ENCODE results near the gene ENPP4. TPM values are rescaled to one million over a fixed set of nuclear protein-coding genes. Genes with fewer than 3 reads are reported as not detected.
"Not testable (repeated sequence)": the region's sequence is repeated elsewhere in the genome, so short reads cannot be mapped to it uniquely, and the experiment has no call there.

Gene ENPP4
- total RNA-seq, 2 donors from 2014 or later, result 21.8 to 32.2 TPM

DNA sequence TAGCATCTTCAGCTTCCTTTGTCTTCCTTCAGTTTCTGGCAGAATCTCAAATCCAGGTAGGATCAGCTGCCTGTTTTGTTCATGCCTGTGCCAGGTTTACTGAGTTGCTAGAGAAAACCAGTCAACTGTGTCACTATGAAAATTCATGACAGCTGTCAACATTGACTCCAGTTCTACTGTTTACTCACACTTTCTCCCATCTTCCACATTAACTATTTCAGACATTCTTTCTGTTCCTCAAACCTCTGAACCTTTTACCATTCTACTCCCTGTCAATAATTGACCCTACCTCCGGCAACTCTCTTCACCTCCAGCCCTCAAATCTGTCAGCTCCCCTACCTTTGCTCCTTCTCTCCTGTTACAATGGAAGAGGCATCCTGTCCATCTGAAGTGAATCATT is 8.5 kb downstream of the ENPP4 start:
- Histone ChIP-seq H3K36me3 (no peaks in the 10 kb centered on the region), H3K27ac (no peak overlapping the region), H3K4me3 (no peak overlapping the region), H3K4me1 (ENCODE audit: control insufficient read depth in 1 of 2, low read depth in 2 of 2) (peaks cover 2 to 6% of the 10 kb centered on the region in 2 donors), H3K9me3 (no peaks in the 10 kb centered on the region), H3K27me3 (replicated peaks; ENCODE audit: insufficient read depth) (no peaks in the 10 kb centered on the region)
- DNase-seq (ENCODE audit: low spot score) (no peak), ATAC-seq (ENCODE audit: insufficient number of reproducible peaks, low FRiP score, low read depth) (no peak)
- TF ChIP-seq, protein P1, sequence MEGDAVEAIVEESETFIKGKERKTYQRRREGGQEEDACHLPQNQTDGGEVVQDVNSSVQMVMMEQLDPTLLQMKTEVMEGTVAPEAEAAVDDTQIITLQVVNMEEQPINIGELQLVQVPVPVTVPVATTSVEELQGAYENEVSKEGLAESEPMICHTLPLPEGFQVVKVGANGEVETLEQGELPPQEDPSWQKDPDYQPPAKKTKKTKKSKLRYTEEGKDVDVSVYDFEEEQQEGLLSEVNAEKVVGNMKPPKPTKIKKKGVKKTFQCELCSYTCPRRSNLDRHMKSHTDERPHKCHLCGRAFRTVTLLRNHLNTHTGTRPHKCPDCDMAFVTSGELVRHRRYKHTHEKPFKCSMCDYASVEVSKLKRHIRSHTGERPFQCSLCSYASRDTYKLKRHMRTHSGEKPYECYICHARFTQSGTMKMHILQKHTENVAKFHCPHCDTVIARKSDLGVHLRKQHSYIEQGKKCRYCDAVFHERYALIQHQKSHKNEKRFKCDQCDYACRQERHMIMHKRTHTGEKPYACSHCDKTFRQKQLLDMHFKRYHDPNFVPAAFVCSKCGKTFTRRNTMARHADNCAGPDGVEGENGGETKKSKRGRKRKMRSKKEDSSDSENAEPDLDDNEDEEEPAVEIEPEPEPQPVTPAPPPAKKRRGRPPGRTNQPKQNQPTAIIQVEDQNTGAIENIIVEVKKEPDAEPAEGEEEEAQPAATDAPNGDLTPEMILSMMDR (IDR thresholded peaks at IDR 0.05), result no peak

DNA sequence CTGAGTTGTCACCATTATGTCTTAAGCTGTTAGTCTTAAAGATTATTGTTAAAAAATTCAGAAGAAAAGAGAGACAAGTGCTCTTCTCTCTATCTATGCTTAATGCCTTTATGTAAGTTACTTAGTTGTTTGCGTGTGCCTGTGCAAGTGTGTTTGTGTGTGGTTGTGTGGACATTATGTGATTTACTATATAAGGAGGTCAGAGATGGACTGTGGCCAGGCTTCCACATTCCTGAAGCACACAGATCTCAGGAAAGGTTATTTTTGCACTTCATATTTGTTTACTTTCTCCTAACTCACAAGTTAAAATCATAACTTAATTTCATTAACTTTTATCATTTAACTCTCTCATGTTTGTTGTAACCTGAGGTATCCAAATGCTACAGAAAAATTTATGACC is 14.5 kb downstream of the ENPP4 start:
- ATAC-seq (ENCODE audit: insufficient number of reproducible peaks, low FRiP score, low read depth), result no peak

DNA sequence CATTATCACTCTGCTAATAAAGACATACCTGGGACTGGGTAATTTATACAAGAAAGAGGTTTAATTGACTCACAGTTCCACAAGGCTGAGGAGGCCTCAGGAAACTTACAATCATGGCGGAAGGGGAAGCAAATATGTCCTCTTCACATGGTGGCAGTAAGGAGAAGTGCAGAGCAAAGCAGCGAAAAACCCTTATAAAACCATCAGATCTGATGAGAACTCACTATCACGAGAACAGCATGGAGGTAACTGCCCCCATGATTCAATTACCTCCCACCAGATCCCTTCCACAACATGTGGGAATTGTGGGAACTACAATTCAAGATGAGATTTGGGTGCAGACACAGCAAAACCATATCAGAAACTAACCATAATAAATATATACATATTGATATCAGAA is 19.3 kb downstream of the ENPP4 start:
- not testable (repeated sequence) for H3K27me3 ChIP-seq (replicated peaks; ENCODE audit: insufficient read depth); DNase-seq (ENCODE audit: low spot score); H3K27ac ChIP-seq; H3K4me1 ChIP-seq (ENCODE audit: control insufficient read depth in 1 of 2, low read depth in 2 of 2); H3K9me3 ChIP-seq; ATAC-seq (ENCODE audit: insufficient number of reproducible peaks, low FRiP score, low read depth); H3K4me3 ChIP-seq; H3K36me3 ChIP-seq

More for the DNA sequence above, 14.5 kb downstream of the ENPP4 start:
- Histone ChIP-seq H3K27ac (no peak overlapping the region), H3K36me3 (no peaks in the 10 kb centered on the region), H3K4me1 (ENCODE audit: control insufficient read depth in 1 of 2, low read depth in 2 of 2) (peaks cover 3 to 8% of the 10 kb centered on the region in 2 donors), H3K4me3 (no peak overlapping the region), H3K9me3 (no peaks in the 10 kb centered on the region), H3K27me3 (replicated peaks; ENCODE audit: insufficient read depth) (no peaks in the 10 kb centered on the region)
- TF ChIP-seq, protein P1 (IDR thresholded peaks at IDR 0.05), result no peak
- no peak for DNase-seq (ENCODE audit: low spot score)

DNA sequence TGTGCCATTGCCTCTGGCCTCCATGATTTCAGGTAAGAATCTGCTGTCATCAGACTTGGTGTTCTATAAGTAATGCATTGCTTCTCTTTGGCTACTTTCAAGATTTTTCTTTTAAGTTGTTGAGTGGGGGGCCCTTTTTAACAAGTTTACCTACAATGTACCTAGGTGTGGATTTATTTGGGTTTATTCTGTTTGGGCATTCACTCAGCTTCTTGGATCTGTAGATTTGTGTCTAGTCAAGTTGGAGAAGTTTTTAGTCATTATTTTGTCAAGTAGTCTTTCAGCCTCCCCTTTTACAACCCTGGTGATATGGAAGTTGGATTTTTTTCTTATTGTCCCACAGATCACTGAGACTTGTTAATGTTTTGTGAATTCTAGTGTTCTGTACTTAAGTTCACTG is 26.9 kb downstream of the ENPP4 start:
- DNase-seq (ENCODE audit: low spot score), result no peak
- TF ChIP-seq, protein P1 (IDR thresholded peaks at IDR 0.05), result no peak
- no peaks in the 10 kb centered on the region for H3K9me3 ChIP-seq
- no peaks in the 10 kb centered on the region for H3K27me3 ChIP-seq (replicated peaks; ENCODE audit: insufficient read depth)
- H3K36me3 ChIP-seq, result no peaks in the 10 kb centered on the region
- H3K4me3 ChIP-seq, result no peak overlapping the region
- ATAC-seq (ENCODE audit: insufficient number of reproducible peaks, low FRiP score, low read depth), result no peak
- no peaks in the 10 kb centered on the region for H3K4me1 ChIP-seq (ENCODE audit: control insufficient read depth in 1 of 2, low read depth in 2 of 2)
- no peak overlapping the region for H3K27ac ChIP-seq

DNA sequence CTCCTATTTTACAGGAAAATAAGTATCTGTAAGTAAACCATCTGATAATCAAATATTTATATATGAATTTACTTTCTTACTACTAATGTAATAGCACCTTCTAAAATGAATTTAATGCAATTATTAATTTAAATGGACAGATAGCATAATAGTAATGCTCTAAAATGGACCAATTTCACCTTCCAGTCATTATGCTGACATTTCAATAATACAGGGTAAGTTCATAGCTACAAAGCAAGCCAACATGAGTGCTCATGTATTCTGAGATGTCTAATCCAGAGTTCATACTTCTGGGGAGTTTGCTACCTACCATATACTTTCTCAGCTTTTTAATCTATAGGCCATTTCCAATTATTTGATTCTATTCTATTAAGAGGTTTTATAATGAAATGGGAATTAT is 29.4 kb downstream of the ENPP4 start:
- ATAC-seq (ENCODE audit: insufficient number of reproducible peaks, low FRiP score, low read depth), result no peak
- no peak overlapping the region for H3K27ac ChIP-seq
- TF ChIP-seq, protein P1 (IDR thresholded peaks at IDR 0.05), result no peak
- H3K27me3 ChIP-seq (replicated peaks; ENCODE audit: insufficient read depth), result no peaks in the 10 kb centered on the region
- H3K4me3 ChIP-seq, result no peak overlapping the region
- H3K4me1 ChIP-seq (ENCODE audit: control insufficient read depth in 1 of 2, low read depth in 2 of 2), result no peaks in the 10 kb centered on the region
- no peaks in the 10 kb centered on the region for H3K9me3 ChIP-seq
- no peaks in the 10 kb centered on the region for H3K36me3 ChIP-seq
- DNase-seq (ENCODE audit: low spot score), result no peak

- Histone ChIP-seq H3K36me3 (no peaks in the 10 kb centered on the region), H3K4me3 (no peak overlapping the region), H3K9me3 (no peaks in the 10 kb centered on the region), H3K27ac (no peak overlapping the region), H3K4me1 (ENCODE audit: control insufficient read depth in 1 of 2, low read depth in 2 of 2) (no peaks in the 10 kb centered on the region), H3K27me3 (replicated peaks; ENCODE audit: insufficient read depth) (no peaks in the 10 kb centered on the region)
- ATAC-seq (ENCODE audit: insufficient number of reproducible peaks, low FRiP score, low read depth), result no peak
- no peak for DNase-seq (ENCODE audit: low spot score)
- TF ChIP-seq, protein P1 (IDR thresholded peaks at IDR 0.05), result no peak
These were observed 30.3 kb downstream of the ENPP4 start for GRCh38 chr6:46160102-46160501.
